Mesenchymal stem cell (in vitro differentiated cells and primary cell): ENCODE data around the gene TMEM218.

Source experiments
- DNase-seq: peaks from one replicate; pipeline ENCODE4 v3.0.0-alpha.2; 2013
- H2AFZ ChIP-seq: one replicate; pipeline ENCODE4 v1.6.1; 2013; ENCODE audit warnings: low read depth, mild to moderate bottlenecking, control low read depth, inconsistent platforms, low read length, moderate library complexity
- H2AK5ac ChIP-seq: 2 replicates; pipeline ENCODE4 v1.6.1; 2013; ENCODE audit warnings: low read length, moderate library complexity, mild to moderate bottlenecking, inconsistent platforms; ENCODE audit not compliant: severe bottlenecking
- H2BK120ac ChIP-seq: one replicate; pipeline ENCODE4 v1.6.1; 2013; ENCODE audit warnings: low read depth, mild to moderate bottlenecking, inconsistent platforms, low read length, moderate library complexity
- H2BK12ac ChIP-seq, 2 experiments: one replicate each; pipeline ENCODE4 v1.6.1; 2013; ENCODE audit warnings: inconsistent platforms in 2 of 2, low read length in 2 of 2, mild to moderate bottlenecking in 2 of 2, moderate library complexity in 2 of 2, control low read depth in 1 of 2
- H2BK15ac ChIP-seq: one replicate; pipeline ENCODE4 v1.6.1; 2013; ENCODE audit warnings: mild to moderate bottlenecking, low read depth, inconsistent platforms; ENCODE audit not compliant: poor library complexity, severe bottlenecking
- H2BK5ac ChIP-seq: 2 replicates; pipeline ENCODE4 v1.6.1; 2013; ENCODE audit warnings: low read depth, mild to moderate bottlenecking, low read length, control low read depth, inconsistent platforms; ENCODE audit not compliant: poor library complexity, severe bottlenecking
- H3K14ac ChIP-seq, 2 experiments: one replicate each; pipeline ENCODE4 v1.6.1; 2013; ENCODE audit warnings: inconsistent platforms in 2 of 2, low read length in 2 of 2, control low read depth in 1 of 2, mild to moderate bottlenecking in 1 of 2, moderate library complexity in 1 of 2
- H3K18ac ChIP-seq, 2 experiments: one replicate each; pipeline ENCODE4 v1.6.1; 2013; ENCODE audit warnings: inconsistent platforms in 2 of 2, low read length in 2 of 2, control low read depth in 1 of 2, low read depth in 1 of 2, mild to moderate bottlenecking in 1 of 2
- H3K23ac ChIP-seq, 2 experiments: one replicate each; pipeline ENCODE4 v1.6.1; 2013; ENCODE audit warnings: inconsistent platforms in 2 of 2, low read length in 2 of 2, mild to moderate bottlenecking in 2 of 2, moderate library complexity in 2 of 2, control low read depth in 1 of 2
- H3K27ac ChIP-seq: 2 replicates; pipeline ENCODE4 v1.5.1; 2013; ENCODE audit warnings: mild to moderate bottlenecking, moderate library complexity, low read length, control low read depth, inconsistent platforms; ENCODE audit not compliant: poor library complexity, severe bottlenecking
- H3K27me3 ChIP-seq, 2 experiments: 2 replicates each; pipeline versions ENCODE4 v1.6.1 to v1.7.0; 2013; ENCODE audit warnings: low read length in 2 of 2, mild to moderate bottlenecking in 2 of 2, moderate library complexity in 2 of 2, control low read depth in 1 of 2, inconsistent platforms in 1 of 2; ENCODE audit not compliant: control insufficient read depth in 1 of 2, insufficient read depth in 1 of 2
- H3K36me3 ChIP-seq, 2 experiments: 2 replicates each; pipeline versions ENCODE4 v1.6.1 to v1.7.0; 2013; ENCODE audit warnings: low read length in 2 of 2, control low read depth in 1 of 2, inconsistent platforms in 1 of 2, low read depth in 1 of 2, mild to moderate bottlenecking in 1 of 2; ENCODE audit not compliant: insufficient read depth in 2 of 2, control insufficient read depth in 1 of 2
- H3K4ac ChIP-seq, 2 experiments: one replicate each; pipeline ENCODE4 v1.6.1; 2013; ENCODE audit warnings: inconsistent platforms in 2 of 2, low read length in 2 of 2, mild to moderate bottlenecking in 2 of 2, moderate library complexity in 2 of 2, control low read depth in 1 of 2, low read depth in 1 of 2
- H3K4me1 ChIP-seq: 2 replicates; pipeline ENCODE4 v1.6.1; 2013; ENCODE audit warnings: low read depth, low read length, control low read depth; ENCODE audit not compliant: control insufficient read depth, insufficient read depth
- H3K4me2 ChIP-seq: 2 replicates; pipeline ENCODE4 v1.6.1; 2013; ENCODE audit warnings: low read length, mild to moderate bottlenecking, inconsistent platforms; ENCODE audit not compliant: poor library complexity, severe bottlenecking
- H3K4me3 ChIP-seq, 2 experiments: 2 replicates each; pipeline versions ENCODE4 v1.5.1 to v1.7.0; 2013; ENCODE audit warnings: low read length in 2 of 2, mild to moderate bottlenecking in 2 of 2, control low read depth in 1 of 2, low read depth in 1 of 2; ENCODE audit not compliant: insufficient read depth in 1 of 2
- H3K79me1 ChIP-seq: replicated peaks from 2 replicates; pipeline ENCODE4 v1.6.1; 2013; ENCODE audit warnings: mild to moderate bottlenecking, control low read depth, low read length, inconsistent platforms; ENCODE audit not compliant: poor library complexity, severe bottlenecking
- H3K9ac ChIP-seq: 2 replicates; pipeline ENCODE4 v1.7.0; 2013; ENCODE audit warnings: mild to moderate bottlenecking, low read length, moderate library complexity
- H3K9me3 ChIP-seq: 2 replicates; pipeline ENCODE4 v1.7.0; 2013; ENCODE audit warnings: mild to moderate bottlenecking, low read length; ENCODE audit not compliant: control insufficient read depth
- H4K8ac ChIP-seq: one replicate; pipeline ENCODE4 v1.6.1; 2013; ENCODE audit warnings: inconsistent platforms, mild to moderate bottlenecking, low read length, moderate library complexity
- H4K91ac ChIP-seq: one replicate; pipeline ENCODE4 v1.6.1; 2013; ENCODE audit warnings: mild to moderate bottlenecking, low read length, inconsistent platforms
- WGBS: methylation state at CpG from one replicate; pipeline ENCODE4 v1.1.7; 2013; ENCODE audit warnings: mixed read lengths; 5-methylcytosine and 5-hydroxymethylcytosine counted together

The TMEM218 gene

GRCh38 chr11:125073616-125074483, 37.6 kb downstream of the TMEM218 start:
- H2BK12ac ChIP-seq, result no peak overlapping the region

DNA sequence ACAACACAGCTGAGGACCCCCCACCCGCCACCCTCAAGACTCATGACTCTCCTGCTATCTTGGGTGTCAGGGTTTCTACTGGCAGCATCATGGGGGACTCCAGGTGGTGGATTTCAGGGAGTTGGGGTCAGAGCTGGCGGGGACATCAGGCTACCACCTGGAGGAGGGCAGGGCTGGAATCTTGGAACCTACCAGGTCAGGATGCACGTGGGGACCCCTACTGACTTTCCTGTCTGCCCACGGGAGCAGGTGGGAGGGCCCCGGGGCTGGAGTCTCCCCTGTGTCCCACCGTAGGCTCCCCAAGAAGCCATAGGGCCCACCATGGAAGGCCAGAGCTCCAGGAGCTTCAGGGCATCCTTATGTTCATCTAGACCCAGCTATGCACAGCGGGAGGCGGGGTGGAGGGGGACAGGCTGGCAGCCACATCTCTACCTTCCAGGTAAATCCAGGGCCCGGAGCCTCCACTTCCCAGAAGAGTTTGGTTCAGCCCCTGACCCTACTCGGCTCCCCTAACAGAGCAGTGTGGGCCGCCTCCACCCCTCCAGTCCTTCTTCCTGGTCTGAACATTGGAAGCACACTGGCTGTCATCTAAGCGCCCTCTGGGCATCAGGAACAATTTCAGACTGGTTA, 38.4 kb downstream of the TMEM218 start:
- H2BK12ac ChIP-seq, result no peak overlapping the region
- WGBS, result 92% methylated on average over 12 of the region's 12 CpGs

More at GRCh38 chr11:125073616-125074483, 37.6 kb downstream of the TMEM218 start:
- Histone ChIP-seq H3K4me1 (peaks cover 22% of the 10 kb centered on the region), H2BK15ac (no peak overlapping the region), H3K4me3 (no peak overlapping the region), H3K14ac (no peak overlapping the region), H2BK120ac (no peak overlapping the region), H3K27ac (no peak overlapping the region), H3K27me3 (no peaks in the 10 kb centered on the region), H3K4ac (no peak overlapping the region), H3K9ac (no peak overlapping the region), H4K8ac (no peak overlapping the region), H3K79me1 (no peaks in the 10 kb centered on the region), H2AFZ (no peak overlapping the region), H4K91ac (peak overlapping the region; percentile 37), H3K36me3 (no peaks in the 10 kb centered on the region), H2BK5ac (no peak overlapping the region), H2AK5ac (no peak overlapping the region), H3K4me2 (no peak overlapping the region), H3K18ac (no peak overlapping the region), H3K9me3 (no peaks in the 10 kb centered on the region), H3K23ac (no peak overlapping the region)
- no peak for DNase-seq
- 84% methylated on average over 19 of the region's 19 CpGs for WGBS

DNA sequence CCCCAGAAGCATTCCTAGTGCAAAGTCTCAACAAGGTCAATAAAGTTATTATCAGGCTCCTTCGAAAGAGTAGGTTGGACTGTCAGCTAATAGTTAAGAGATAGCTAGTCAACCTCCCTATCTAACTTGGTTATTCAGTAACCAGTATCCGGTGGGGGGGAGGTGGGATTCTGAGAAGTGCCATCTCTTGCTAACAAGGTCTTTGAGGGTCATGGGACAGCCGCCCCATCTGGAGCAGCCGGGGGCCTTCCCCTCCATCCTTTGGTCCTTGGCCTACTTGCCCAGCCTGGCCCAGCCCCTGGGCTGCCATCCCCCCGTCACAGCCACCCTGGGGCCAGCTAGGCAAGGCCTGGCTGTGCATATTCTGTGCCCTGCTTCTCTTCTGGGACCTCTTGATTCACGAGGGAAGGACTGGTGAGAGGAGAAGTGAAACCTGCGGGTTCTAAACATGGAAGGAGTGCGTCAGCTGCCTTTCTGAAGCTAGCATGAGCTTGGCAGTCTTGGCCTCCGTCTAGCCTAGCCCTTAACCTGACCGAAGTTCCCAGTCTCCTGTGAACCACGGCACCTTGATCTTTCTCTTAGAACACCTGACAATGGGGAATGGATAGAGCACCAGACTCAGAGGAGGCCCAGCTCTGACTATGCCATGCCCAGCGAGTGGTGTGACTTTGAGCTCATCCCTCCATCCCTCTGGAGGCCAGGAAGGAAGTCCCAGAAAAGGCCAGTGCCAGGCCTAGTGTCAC, 39.0 kb downstream of the TMEM218 start:
- Histone ChIP-seq H3K9ac (no peak overlapping the region), H2BK15ac (no peak overlapping the region), H2AFZ (no peak overlapping the region), H3K4me1 (peaks cover 19% of the 10 kb centered on the region), H3K79me1 (no peaks in the 10 kb centered on the region), H3K27ac (no peak overlapping the region), H4K91ac (no peak overlapping the region), H4K8ac (no peak overlapping the region), H3K4me2 (no peak overlapping the region), H2BK5ac (no peak overlapping the region), H3K23ac (no peak overlapping the region), H3K27me3 (no peaks in the 10 kb centered on the region), H3K4me3 (no peak overlapping the region), H3K9me3 (no peaks in the 10 kb centered on the region), H3K36me3 (no peaks in the 10 kb centered on the region), H2BK12ac (peak overlapping the region in 1 of 2 experiments; percentile 45), H3K14ac (no peak overlapping the region), H2AK5ac (no peak overlapping the region), H2BK120ac (no peak overlapping the region), H3K18ac (no peak overlapping the region), H3K4ac (no peak overlapping the region)
- DNase-seq, result no peak
- WGBS, result 90% methylated on average over 12 of the region's 12 CpGs

More for the DNA sequence above, 38.4 kb downstream of the TMEM218 start:
- no peaks in the 10 kb centered on the region for H3K27me3 ChIP-seq
- H3K27ac ChIP-seq, result no peak overlapping the region
- no peak for DNase-seq
- H3K4me2 ChIP-seq, result no peak overlapping the region
- peaks cover 19% of the 10 kb centered on the region for H3K4me1 ChIP-seq
- no peak overlapping the region for H4K8ac ChIP-seq
- no peak overlapping the region for H2BK5ac ChIP-seq
- H3K23ac ChIP-seq, result no peak overlapping the region
- H3K9ac ChIP-seq, result no peak overlapping the region
- no peak overlapping the region for H2BK15ac ChIP-seq
- no peaks in the 10 kb centered on the region for H3K79me1 ChIP-seq
- no peak overlapping the region for H2AK5ac ChIP-seq
- H2BK120ac ChIP-seq, result no peak overlapping the region
- no peaks in the 10 kb centered on the region for H3K9me3 ChIP-seq
- no peak overlapping the region for H3K4ac ChIP-seq
- no peak overlapping the region for H3K18ac ChIP-seq
- no peak overlapping the region for H3K14ac ChIP-seq
- H2AFZ ChIP-seq, result no peak overlapping the region
- no peak overlapping the region for H3K4me3 ChIP-seq
- no peak overlapping the region for H4K91ac ChIP-seq
- no peaks in the 10 kb centered on the region for H3K36me3 ChIP-seq

- Histone ChIP-seq H2BK15ac (no peak overlapping the region), H3K4me1 (peaks cover 19% of the 10 kb centered on the region), H3K18ac (no peak overlapping the region), H2AFZ (no peak overlapping the region), H4K91ac (no peak overlapping the region), H3K27ac (no peak overlapping the region), H2BK120ac (no peak overlapping the region), H3K4ac (no peak overlapping the region), H3K36me3 (no peaks in the 10 kb centered on the region), H3K4me3 (no peak overlapping the region), H2BK5ac (no peak overlapping the region), H3K14ac (no peak overlapping the region), H3K9ac (no peak overlapping the region), H3K4me2 (no peak overlapping the region), H3K27me3 (no peaks in the 10 kb centered on the region), H2AK5ac (no peak overlapping the region), H4K8ac (no peak overlapping the region), H3K23ac (no peak overlapping the region), H3K79me1 (no peaks in the 10 kb centered on the region), H3K9me3 (no peaks in the 10 kb centered on the region), H2BK12ac (no peak overlapping the region)
- no peak for DNase-seq
- 87% methylated on average over 6 of the region's 6 CpGs for WGBS
Measured at GRCh38 chr11:125071846-125072217, 39.6 kb downstream of the TMEM218 start.
